Coronary artery (tissue), 2 donors: ENCODE results near the gene PTPN6.

Experiments
- DNase-seq: peaks from one replicate; pipeline ENCODE4 v3.0.0-alpha.2; 2017; ENCODE audit warnings: low spot score
- H3K27ac ChIP-seq, 2 donors: fragments of 200-600 bp; sonication (generic); one replicate each; pipeline ENCODE4 v1.5.1; 2016 to 2019
- H3K4me3 ChIP-seq: fragments of 200-600 bp; sonication (generic); 2 replicates; pipeline ENCODE4 v1.5.1; 2016; ENCODE audit warnings: mild to moderate bottlenecking, moderate library complexity
- TF ChIP-seq, protein P1 (sequence below): fragments of 200-600 bp; sonication (generic); IDR thresholded peaks from one replicate; pipeline ENCODE4 v1.5.1; 2019; ENCODE audit warnings: antibody characterized with exemption

The PTPN6 gene

DNA sequence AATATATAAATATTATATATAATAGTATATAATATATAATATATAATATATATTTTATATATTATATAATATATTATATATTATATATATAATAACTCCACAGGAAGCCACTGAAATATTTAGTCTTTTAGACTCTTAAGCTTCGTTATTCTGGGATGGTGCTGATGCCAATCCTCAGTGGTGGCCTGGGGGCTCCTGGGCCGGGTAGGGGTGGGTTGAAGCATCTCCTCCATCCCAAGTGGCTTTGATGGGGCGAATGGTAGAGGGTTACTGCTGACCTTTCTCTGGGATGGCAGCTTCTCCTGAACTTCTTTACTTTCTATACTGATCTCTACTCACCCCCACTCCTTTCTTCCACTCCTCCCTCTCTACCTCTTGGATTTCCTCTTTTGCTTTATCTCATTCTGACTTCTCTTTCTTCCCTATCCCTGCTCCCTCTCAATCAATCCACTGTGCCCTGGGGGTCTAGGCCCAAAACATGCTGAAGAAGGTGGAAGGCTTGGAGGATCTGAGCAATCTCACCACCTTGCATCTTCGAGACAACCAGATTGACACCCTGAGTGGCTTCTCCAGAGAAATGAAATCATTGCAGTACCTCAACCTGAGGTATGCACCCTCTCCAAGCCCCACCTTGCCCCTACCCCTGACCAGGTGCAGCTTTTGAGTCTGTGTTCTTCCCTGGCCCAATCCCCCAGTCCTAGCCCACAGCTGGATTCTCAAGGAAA, 41.6 kb upstream of the PTPN6 start:
- TF ChIP-seq, protein P1, sequence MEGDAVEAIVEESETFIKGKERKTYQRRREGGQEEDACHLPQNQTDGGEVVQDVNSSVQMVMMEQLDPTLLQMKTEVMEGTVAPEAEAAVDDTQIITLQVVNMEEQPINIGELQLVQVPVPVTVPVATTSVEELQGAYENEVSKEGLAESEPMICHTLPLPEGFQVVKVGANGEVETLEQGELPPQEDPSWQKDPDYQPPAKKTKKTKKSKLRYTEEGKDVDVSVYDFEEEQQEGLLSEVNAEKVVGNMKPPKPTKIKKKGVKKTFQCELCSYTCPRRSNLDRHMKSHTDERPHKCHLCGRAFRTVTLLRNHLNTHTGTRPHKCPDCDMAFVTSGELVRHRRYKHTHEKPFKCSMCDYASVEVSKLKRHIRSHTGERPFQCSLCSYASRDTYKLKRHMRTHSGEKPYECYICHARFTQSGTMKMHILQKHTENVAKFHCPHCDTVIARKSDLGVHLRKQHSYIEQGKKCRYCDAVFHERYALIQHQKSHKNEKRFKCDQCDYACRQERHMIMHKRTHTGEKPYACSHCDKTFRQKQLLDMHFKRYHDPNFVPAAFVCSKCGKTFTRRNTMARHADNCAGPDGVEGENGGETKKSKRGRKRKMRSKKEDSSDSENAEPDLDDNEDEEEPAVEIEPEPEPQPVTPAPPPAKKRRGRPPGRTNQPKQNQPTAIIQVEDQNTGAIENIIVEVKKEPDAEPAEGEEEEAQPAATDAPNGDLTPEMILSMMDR: no peak
- Histone ChIP-seq H3K4me3 (no peak overlapping the region), H3K27ac (no peak overlapping the region)
- DNase-seq: no peak

DNA sequence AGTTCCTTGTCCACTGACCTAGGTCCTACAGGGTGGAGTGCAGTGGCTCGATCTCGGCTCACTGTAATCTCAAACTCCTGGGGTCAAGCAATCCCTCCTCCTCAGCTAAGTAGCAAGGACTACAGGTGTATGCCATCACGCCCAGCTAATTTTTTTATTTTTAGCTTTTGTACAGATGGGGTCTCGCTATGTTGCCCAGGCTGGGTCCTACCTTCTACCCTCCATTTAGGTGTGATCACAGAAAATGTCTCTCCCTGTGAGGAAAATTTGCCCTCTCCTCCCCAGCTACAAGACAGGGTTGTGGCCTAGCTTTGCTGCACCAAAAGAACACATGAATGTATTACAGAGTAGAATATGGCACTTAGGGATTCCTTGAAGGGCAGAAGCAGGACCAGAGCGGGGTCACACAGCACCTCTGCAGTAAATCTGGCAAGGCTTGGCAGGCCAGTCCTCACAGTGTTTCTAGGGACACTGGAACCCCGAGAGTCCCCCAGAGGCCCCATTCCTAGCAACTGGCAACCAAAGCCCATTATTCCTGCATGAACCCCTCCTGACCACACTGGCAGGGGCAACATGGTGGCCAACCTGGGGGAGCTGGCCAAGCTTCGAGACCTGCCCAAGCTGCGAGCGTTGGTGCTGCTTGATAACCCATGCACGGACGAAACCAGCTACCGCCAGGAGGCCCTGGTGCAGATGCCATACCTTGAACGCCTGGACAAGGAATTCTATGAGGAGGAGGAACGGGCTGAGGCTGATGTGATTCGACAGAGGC, 38.8 kb upstream of the PTPN6 start:
- H3K4me3 ChIP-seq: no peak overlapping the region
- TF ChIP-seq, protein P1: no peak
- no peak for DNase-seq
- H3K27ac ChIP-seq: no peak overlapping the region

DNA sequence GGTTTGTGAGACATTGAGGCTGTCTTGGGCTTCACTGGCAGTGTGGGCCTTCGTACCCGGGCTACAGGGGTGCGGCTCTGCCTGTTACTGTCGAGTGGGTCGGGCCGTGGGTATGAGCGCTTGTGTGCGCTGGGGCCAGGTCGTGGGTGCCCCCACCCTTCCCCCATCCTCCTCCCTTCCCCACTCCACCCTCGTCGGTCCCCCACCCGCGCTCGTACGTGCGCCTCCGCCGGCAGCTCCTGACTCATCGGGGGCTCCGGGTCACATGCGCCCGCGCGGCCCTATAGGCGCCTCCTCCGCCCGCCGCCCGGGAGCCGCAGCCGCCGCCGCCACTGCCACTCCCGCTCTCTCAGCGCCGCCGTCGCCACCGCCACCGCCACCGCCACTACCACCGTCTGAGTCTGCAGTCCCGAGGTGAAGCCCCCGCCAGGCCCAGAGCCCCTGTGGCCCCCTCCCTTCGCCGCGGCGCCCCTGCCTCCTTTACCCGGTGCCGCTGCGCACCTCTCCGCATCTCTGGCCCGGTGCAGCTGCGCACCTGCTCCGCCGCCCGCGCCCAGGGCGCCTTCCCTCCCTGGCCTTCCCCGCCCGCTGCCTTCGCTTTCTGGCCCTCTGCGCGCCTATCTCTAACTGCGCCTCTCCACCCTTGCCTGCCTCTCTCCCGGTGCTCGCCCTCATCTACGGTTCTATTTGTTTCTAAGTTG, 36.8 kb upstream of the PTPN6 start, which contains the start of gene ENO2:
Gene ENO2 (plus strand): TSS at position 335 of the 701 bp plus-strand sequence. CDS start 1,253 bp downstream, outside the sequence.
- peak within 1 kb of the TSS; percentile 90 to 96 for H3K27ac ChIP-seq
- DNase-seq: peak; percentile 87
- TF ChIP-seq, protein P1: no peak
- peak within 1 kb of the TSS; percentile 79 for H3K4me3 ChIP-seq

- TF ChIP-seq, protein P1: no peak
- Histone ChIP-seq H3K27ac (peak overlapping the region; percentile 90 to 96), H3K4me3 (peak overlapping the region; percentile 79)
- DNase-seq: no peak
Measured at GRCh38 chr12:6914947-6915788, 36.0 kb upstream of the PTPN6 start.

- Histone ChIP-seq H3K27ac (peak overlapping the region in 1 of 2 donors; percentile 96), H3K4me3 (peak overlapping the region; percentile 79)
- DNase-seq: no peak
- TF ChIP-seq, protein P1: no peak
Measured at GRCh38 chr12:6915789-6916285, 35.3 kb upstream of the PTPN6 start.
